ENCODE data around the gene STX8.

Gene STX8

DNA sequence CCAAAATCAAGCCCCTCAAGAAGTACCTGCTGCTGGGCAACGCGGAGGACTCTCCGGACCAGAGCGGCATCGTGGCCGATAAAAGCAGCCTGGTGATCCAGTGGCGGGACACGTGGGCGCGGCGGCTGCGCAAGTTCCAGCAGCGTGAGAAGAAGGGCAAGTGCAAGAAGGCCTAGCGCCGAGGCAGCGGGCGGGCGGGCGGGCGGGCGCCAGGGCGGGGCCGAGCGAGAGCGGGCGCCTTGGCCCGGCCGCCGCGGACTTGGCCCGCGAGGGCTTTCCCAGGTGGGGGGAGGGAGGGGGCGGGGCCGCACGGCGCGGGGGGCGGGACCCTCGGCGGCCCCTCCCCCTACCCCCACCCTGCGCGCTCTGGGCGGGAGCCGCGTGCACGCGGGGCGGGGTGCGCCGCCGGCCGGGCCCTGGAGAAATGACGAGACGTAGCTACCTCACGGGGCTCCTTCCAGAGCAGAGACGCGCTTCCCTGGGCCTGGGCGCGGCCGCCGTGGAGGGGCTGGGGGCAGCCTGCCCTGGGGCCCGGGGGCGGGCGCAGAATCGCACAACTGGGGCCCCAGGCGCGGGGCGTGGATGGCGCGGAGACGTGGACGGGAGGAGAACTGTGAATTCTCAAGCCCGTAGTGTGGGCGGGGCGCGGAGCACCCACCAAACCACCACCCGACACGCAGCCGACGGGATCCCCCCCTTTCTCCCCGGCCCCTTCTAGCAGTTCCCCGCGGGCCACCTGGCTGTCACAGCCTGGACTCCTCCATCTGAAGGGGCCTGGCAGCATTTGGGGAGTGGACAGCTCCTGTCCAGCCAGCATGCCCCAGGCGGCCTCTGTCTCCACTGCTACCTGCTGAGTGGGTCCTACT, 335.6 kb downstream of the STX8 start:
- H3K4me3 ChIP-seq (ENCODE audit: low read depth, low read length) = no peak overlapping the region
- no peak for DNase-seq
- H3K9me3 ChIP-seq (ENCODE audit: severe bottlenecking) = no peaks in the 10 kb centered on the region
- H3K27ac ChIP-seq = no peak overlapping the region
- TF ChIP-seq, protein P1, sequence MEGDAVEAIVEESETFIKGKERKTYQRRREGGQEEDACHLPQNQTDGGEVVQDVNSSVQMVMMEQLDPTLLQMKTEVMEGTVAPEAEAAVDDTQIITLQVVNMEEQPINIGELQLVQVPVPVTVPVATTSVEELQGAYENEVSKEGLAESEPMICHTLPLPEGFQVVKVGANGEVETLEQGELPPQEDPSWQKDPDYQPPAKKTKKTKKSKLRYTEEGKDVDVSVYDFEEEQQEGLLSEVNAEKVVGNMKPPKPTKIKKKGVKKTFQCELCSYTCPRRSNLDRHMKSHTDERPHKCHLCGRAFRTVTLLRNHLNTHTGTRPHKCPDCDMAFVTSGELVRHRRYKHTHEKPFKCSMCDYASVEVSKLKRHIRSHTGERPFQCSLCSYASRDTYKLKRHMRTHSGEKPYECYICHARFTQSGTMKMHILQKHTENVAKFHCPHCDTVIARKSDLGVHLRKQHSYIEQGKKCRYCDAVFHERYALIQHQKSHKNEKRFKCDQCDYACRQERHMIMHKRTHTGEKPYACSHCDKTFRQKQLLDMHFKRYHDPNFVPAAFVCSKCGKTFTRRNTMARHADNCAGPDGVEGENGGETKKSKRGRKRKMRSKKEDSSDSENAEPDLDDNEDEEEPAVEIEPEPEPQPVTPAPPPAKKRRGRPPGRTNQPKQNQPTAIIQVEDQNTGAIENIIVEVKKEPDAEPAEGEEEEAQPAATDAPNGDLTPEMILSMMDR (IDR thresholded peaks at IDR 0.05; ENCODE audit: low read depth, low read length) = no peak
- no peaks in the 10 kb centered on the region for H3K27me3 ChIP-seq (ENCODE audit: insufficient read depth, low read depth, severe bottlenecking)
- H3K36me3 ChIP-seq = no peaks in the 10 kb centered on the region

DNA sequence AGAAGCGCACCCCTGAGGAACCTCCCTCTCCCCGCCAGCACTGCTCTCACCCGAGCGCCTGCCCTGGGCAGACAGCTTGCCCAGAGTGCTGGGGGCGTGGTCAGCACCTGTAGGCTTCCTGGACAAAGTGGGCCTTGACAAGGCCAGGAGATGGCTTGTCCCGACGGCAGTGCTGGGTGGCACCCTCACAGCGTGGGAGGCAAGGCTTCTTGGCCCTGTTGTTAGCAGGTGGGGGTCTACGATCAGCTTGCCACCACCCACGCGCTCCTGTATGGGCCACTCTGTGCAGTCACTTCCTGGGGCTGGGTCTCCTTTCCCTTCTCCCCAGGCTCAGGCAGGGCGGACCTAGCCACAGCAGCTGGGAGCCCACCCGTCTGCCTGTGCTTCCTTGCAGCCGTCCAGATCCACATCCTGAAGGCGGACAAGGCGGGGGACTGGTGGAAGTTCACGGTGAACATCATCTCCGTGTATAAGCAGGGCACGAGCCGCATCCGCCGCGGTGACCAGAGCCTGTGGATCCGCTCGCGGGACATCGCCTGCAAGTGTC, 336.3 kb downstream of the STX8 start:
- Histone ChIP-seq H3K27me3 (ENCODE audit: insufficient read depth, low read depth, severe bottlenecking) (no peaks in the 10 kb centered on the region), H3K27ac (no peak overlapping the region), H3K4me3 (ENCODE audit: low read depth, low read length) (no peak overlapping the region), H3K9me3 (ENCODE audit: severe bottlenecking) (no peaks in the 10 kb centered on the region), H3K36me3 (no peaks in the 10 kb centered on the region)
- no peak for DNase-seq
- TF ChIP-seq, protein P1 (IDR thresholded peaks at IDR 0.05; ENCODE audit: low read depth, low read length) = no peak

DNA sequence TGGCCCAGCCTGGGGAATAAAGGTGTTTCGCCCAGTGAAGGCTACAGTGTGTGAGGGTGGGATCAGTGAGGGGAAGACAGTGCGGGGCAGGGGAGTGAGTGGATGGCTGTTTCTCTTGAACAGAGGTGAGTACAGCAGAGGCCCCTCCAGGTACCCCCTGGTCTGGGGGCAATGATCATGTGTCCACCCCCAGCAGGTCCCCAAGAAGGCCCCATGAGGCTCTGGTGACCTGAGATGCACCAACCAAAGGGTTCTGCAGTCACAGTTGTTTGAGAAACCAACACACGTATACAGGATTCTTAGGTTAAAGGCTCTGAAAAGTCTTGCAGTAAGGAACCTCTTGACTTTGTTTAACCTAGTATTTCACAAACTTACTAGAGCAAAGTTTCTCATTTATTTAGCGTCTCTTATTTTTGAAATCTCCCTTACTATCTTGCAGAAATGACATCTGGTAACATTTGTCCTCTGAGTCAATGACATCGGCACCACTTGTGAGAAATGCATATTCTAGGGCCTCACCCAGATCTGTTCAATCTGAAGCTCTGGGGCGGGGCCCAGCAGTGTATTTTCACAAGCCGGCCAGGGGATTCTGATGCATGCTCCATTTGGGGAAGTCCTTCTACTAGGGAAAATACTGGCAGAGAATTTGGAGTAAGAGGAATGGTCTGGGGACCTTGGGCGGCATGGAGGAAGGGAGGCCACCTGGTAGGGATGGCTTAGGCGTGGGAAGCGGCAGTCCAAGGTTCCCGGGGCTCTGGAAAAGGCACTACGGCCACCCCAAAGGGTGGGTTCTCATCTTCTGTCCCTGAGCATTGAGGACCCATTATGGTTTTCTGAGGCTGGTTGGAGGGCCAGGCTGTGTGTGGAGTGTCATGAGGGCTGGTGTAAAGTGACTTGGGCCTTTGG, 337.0 kb downstream of the STX8 start:
- Histone ChIP-seq H3K36me3 (no peaks in the 10 kb centered on the region), H3K4me3 (ENCODE audit: low read depth, low read length) (no peak overlapping the region), H3K27ac (no peak overlapping the region), H3K9me3 (ENCODE audit: severe bottlenecking) (no peaks in the 10 kb centered on the region), H3K27me3 (ENCODE audit: insufficient read depth, low read depth, severe bottlenecking) (no peaks in the 10 kb centered on the region)
- no peak for DNase-seq
- TF ChIP-seq, protein P1 (IDR thresholded peaks at IDR 0.05; ENCODE audit: low read depth, low read length) = no peak

DNA sequence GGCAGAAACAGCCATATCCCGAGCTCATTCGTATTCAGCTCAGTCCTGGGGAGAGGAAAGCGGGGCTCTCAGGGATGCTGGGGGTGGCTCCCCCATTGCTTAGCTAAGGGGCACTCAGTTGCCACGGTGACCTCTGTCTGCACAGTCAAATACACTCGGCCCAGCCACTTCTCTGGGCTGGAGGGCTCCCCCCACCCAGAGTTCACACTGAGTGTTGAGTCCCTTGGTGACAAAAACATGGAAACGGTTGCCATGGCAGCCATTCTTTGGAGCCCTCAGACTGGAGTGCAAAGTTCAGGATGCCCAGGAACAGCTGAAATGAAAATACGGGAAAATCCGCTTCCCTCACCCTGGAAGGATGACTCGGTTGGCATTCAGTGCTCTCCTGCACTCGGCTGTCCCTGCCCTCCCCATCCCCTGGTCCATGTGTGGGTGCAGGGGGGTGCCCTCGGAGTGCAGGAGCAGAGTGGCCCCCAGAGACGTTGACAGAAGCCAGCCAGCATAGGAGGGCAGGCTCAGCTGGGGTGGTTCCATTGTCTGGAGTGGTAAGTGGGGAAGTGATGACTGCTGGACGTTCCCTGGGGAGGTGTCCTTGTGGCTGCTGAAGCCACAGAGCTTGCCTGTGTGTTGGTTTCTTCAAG, 337.8 kb downstream of the STX8 start:
- H3K36me3 ChIP-seq = no peaks in the 10 kb centered on the region
- H3K4me3 ChIP-seq (ENCODE audit: low read depth, low read length) = no peak overlapping the region
- no peaks in the 10 kb centered on the region for H3K9me3 ChIP-seq (ENCODE audit: severe bottlenecking)
- DNase-seq = no peak
- H3K27me3 ChIP-seq (ENCODE audit: insufficient read depth, low read depth, severe bottlenecking) = no peaks in the 10 kb centered on the region
- no peak overlapping the region for H3K27ac ChIP-seq
- TF ChIP-seq, protein P1 (IDR thresholded peaks at IDR 0.05; ENCODE audit: low read depth, low read length) = no peak

DNA sequence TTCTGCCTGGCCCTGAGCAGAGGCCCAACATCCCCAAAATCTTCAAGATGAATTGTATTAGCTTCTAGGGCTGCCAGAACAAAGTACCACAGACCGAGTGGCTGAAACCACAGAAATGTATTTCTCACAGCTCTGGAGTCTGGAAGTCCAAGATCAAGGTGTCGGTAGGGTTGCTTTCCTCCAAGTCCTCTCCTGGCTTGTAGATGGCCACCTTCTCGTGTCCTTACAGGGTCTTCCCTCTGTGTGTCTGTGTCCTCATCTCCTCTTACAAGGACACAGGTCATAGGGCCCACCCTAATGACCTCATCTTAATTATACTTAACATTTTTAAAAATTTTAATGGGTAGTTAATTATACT, 338.6 kb downstream of the STX8 start:
- no peaks in the 10 kb centered on the region for H3K9me3 ChIP-seq (ENCODE audit: severe bottlenecking)
- no peaks in the 10 kb centered on the region for H3K27me3 ChIP-seq (ENCODE audit: insufficient read depth, low read depth, severe bottlenecking)
- no peak overlapping the region for H3K27ac ChIP-seq
- TF ChIP-seq, protein P1 (IDR thresholded peaks at IDR 0.05; ENCODE audit: low read depth, low read length) = no peak
- no peak overlapping the region for H3K4me3 ChIP-seq (ENCODE audit: low read depth, low read length)
- no peak for DNase-seq
- no peaks in the 10 kb centered on the region for H3K36me3 ChIP-seq

Measured in WERI-Rb-1 (cell line).